Fibroblast of skin of right biceps (primary cell): ENCODE measurements around the gene SELENOW.
"Not testable (repeated sequence)": the region's sequence is repeated elsewhere in the genome, so short reads cannot be mapped to it uniquely, and the experiment has no call there.

Source experiments
- DNase-seq: peaks from one replicate; pipeline ENCODE4 v3.0.0-alpha.2; 2013

Gene SELENOW

DNA sequence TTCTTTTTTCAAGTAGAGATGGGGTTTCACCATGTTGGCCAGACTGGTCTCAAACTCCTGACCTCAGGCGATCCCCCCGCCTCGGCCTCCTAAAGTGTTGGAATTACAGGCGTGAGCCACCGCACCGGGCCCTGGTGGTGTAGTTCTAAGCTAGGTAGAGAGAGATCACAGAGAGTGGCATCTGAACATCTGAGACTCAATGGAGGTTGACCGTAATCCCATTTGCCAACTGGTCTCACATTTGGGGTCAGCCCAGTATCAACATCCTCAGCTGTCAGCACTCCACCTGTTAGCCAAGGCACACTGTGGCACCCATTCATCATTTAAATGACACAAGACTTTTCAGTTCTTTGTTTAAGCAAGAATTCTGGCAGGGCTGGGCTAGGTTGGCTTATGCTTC, 8.1 kb downstream of the SELENOW start:
- no peak for DNase-seq

DNA sequence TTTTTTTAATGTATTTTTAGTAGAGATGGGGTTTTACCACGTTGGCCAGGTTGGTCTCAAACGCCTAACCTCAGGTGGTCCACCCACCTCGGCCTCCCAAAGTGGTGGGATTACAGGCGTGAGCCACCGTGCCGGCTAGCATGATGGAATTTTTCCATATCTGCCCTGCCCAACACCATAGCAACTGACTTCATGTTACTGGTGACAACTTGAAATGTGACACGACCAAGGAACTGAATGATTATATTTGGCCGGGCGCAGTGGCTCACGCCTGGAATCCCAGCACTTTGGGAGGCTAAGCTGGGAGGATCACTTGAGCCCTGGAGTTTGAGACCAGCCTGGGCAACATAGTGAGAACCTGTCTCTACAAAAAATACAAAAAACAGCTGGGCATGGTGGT, 8.8 kb downstream of the SELENOW start:
- not testable (repeated sequence) for DNase-seq

DNA sequence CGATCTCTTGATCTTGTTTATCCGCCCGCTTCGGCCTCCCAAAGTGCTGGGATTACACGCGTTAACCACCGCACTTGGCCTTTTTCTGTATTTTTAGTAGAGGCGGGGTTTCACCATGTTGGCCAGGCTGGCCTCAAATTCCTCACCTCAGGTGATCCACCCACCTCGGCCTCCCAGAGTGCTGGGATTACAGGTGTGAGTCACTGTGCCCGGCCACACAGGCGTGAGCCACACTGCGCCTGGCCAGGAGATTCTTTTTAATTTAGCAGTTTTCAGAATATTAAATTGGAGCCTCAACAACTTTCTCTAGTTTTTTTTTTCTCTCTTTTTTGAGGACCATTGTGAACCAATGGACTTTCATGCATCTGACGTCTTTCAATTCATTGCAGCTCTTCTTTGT, 11.3 kb downstream of the SELENOW start:
- not testable (repeated sequence) for DNase-seq

DNA sequence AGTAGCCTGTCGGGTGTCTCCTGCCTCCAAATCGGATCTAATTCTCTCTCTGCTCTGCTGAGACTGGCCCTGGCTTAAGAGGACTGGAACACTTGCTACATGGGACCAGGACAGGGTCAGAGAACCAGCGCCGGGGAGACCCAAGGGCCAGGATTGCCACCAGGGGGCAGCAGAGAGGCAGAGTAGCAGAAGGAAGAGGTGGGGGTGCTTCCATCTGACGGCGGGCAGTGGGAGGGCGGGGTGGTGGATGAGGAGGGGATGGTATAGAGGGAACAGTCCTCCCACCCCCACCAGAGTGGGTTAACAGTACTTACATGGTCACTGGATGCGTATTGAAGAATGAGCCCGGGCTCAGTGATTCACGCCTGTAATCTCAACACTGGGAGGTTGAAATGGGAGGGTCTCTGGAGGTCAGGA, 11.9 kb downstream of the SELENOW start:
- DNase-seq = peak; percentile 62

DNA sequence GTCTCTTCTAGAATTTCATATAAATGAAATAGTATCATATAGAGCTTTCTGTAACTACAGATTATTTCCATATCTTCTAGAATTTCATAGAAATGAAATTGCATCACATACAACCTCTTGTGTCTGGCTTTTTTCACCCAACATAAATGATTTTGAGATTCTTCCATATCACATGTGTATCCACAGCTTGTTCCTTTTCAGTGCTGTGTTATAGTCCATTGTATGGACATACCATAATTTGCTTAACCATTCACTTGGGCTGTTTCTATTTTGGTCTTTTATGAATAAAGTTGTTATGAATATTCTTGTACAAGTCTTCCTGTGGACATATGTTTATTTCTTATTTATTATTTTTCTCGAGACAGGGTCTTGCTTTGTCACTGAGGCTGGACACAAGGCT, 14.1 kb downstream of the SELENOW start:
- no peak for DNase-seq

DNA sequence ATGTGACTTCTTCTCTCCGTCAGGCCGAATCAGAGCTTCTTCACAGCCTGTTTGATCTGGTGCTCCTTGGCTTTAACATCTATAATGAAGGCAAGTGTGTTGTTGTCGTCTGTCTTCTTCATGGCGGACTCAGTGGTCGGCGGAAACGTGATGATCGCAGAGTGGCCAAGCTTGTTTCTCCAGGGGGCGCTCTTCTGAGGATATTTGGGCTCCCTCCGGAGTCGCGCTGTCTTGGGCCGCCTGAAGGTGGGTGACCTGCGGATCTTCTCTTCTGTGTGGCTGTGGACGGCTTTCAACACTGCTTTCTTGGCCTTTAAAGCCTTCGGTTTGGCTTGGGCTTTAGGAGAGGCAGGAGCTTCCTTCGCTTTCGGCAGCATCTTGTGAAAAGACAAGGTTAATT, 16.0 kb downstream of the SELENOW start:
- no peak for DNase-seq

DNA sequence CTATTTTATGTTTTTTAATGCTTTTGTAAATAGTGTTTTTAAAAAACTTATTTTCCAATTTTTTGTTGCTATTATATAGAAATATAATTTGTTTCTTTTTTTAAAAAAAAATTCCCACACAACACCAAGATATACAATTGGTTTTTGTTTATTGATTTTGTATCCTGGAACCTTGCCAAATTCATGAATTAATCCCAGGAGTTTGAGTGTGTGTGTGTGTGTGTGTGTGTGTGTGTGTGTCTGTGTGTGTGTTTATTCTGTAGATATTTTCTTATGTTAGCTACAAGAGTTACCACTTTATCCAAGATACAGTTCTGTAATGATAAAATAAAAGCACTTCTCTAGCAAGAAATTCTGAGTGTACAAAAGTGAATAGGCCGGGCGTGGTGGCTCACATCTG, 18.3 kb downstream of the SELENOW start:
- no peak for DNase-seq

DNA sequence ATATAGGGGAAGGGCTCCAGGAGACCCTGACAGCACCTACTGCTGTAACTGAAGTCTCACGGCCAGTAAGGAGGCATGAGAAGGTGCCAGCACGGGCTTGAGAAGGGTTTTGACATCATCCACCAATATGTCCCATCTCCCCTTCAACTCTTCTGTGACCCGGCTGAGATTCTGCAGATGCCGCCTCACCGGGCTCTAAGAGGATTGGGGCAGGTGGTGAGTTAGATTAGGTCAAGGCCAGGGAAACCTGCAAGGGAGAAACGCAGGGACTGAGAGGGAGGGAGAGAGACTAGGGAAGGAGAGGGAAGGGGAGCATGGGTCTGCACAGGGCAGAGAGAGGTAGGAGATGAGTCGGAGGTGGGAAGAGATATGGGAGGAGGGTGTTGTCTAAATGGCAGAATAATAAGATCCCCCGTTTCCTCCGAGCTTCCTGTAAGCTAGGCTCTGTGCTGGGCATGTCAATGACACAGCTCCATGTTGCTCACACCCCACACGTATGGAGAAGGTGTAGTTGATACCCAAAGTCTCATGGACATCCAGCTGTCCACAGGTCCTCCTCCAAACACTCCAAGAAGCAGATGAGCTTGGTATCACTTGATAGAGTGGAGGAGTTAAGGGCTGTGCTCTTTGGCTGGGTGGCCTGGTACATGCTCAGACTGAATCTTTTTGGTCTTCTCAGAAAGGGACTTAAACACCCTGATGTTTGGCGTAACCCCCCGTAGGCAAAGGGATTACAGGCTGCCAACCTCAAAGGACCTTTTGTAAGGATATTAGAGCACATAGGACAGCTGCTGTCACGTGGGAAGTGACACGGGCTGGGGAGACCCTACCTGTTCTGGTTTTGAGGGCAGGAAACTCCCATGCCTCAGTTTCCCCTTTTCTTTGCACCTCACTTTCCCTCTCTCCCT, 19.7 kb downstream of the SELENOW start:
- no peak for DNase-seq

DNA sequence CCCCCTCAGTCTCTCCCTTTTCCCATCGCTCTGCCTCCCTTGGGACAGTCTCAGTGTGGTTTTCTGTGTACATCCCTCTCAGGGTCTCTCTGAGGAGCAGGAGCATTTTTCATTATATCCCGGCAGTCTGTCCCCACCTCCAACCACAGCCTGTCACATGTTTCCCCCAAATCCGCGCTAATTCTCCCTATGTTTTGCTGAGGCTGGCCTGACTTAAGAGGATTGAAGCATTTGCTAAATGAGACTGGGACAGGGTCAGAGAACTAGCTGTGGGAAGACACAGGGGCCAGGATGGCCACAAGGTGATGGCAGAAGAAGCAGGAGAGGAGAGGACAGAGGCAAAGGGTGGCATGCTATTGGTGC, 20.4 kb downstream of the SELENOW start:
- no peak for DNase-seq

DNA sequence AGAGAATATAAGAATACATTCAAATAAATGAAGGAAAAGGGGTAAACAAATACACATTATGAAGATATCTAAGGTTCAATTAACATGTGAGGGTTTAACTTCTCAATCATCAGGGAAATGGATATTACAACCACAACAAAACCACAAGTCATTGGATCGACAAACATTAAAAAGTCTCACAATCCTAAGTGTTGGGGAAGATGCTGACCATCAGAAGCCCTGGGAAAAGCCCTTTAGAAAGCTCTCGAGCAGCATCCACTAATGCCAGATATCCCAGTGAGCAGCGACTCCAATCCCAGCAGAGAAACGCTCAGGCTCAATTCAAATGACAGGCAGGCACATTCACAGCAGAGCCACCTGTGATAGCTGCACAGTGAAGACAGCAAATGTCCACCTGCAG, 22.8 kb downstream of the SELENOW start:
- DNase-seq = no peak

DNA sequence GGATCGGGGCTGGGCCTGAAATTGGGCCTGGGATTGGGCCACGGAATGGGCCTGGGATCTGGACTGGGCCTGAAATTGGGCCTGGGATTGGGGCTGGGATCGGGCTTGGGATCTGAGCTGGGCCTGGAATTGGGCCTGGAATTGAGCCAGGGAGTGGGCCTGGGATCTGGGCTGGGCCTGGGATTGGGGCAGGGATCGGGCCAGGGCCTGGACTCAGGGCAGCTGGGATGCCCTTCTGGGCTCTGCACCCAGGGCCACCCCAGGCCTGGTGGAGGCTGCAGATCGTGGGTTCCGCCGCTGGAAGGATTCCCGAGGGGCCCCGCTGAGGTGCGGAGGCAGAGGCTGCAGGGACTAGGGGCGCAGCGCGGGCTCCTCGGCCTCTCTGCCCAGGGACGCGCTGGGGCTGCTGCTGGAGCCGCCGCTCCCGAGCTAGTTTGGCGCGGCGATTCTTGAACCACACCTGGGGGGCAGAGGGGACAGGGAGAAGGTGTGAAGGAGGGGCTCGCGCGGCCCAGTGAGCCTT, 24.1 kb downstream of the SELENOW start:
- no peak for DNase-seq

DNA sequence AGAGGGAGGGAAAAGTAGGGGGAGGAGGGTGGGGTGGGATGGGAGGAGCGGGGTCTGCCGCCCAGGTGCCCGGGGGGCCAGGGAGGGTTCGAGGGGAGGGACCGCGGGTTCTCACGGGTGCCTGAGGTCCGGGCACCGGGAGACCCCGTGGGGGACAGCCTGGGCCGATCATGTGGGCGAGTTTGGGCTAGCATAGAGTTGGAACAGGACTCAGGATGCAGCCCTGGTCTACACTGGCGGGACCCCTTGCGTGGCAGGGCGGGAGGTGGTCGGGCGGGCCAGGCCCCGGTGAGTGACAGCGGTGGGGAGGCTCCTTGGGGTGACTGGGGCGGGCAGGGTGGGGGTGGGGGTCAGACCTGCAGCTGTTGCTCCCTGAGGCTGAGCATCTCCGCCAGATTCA, 24.6 kb downstream of the SELENOW start:
- DNase-seq = not testable (repeated sequence)

DNA sequence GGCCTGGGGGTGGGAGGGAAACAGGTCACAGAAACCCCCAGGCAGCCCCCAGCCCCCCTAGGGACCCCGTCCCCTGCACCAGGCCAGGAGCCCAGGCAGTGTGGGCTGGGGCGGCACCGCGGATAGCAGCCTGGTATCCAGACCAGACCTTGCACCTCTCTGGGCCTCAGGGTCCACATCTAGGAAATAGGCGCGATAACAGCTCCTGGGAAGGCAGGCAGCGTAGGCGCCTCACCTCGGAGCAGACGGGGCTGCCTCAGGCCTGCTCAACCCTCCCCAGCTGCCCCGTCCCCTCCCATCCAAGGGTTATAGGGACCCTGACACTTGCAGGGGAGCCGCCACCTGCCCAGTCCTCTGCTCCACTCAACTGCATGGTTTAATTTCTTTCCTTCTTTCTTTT, 25.2 kb downstream of the SELENOW start:
- DNase-seq = not testable (repeated sequence)

DNA sequence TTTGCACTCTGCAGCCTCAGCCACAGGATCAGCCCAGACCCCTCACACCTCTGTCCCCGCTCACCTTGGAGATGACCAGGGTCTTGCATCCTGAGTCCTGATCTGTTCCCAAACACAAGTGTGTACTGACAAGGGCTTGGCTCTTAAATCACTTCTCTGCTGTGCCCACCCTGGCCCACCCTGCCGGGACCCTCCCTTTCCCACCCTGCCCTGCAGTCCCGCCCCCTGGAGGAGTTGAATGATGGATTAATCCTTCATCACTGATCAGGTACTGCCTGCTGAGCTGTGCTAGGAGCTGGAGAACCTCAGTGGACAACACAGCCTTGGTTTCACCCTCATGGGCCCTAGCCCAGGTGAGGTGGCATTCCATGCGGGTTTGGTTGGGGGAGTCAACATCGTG, 25.9 kb downstream of the SELENOW start, which contains the start of gene TPRX1:
Gene TPRX1, minus strand, starts transcription at position 101 of the 400 bp plus-strand sequence. Its CDS starts 12 bp downstream, at position 89.
- DNase-seq = not testable (repeated sequence)

DNA sequence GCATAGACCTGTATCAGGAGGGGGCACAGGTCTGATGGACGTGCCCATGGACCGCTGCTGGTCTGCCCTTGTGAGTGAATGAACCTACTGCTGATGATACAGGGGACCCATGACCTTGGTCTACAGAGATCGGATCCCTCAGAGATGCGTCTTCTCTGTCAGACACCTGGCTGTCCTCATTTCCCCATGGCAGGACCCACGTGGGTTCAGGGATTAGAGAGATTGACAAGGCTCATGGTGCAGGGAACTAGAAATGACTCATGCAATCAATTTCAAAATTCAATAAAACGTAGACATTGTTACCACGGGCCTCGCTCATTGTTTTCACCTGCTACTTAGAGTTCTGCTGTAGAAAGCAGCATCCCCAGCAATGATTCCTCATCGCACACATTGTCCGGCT, 26.8 kb downstream of the SELENOW start:
- DNase-seq = no peak

DNA sequence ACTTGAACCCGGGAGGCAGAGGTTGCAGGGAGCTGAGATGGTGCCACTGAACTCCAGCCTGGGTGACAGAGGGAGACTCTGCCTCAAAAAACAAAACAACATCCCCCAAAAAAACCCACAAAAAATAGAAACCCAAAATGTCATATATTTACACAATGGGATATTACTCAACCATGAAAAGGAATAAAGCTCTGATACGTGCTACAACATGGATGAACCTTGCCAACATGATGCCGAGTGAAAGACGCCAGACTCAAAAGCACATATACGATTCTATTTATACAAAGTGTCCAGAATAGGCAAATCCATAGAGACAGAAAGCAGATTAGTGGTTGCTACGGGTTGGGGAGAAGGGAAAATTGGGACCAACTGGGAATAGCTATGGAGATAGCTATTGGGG, 27.9 kb downstream of the SELENOW start:
- no peak for DNase-seq

DNA sequence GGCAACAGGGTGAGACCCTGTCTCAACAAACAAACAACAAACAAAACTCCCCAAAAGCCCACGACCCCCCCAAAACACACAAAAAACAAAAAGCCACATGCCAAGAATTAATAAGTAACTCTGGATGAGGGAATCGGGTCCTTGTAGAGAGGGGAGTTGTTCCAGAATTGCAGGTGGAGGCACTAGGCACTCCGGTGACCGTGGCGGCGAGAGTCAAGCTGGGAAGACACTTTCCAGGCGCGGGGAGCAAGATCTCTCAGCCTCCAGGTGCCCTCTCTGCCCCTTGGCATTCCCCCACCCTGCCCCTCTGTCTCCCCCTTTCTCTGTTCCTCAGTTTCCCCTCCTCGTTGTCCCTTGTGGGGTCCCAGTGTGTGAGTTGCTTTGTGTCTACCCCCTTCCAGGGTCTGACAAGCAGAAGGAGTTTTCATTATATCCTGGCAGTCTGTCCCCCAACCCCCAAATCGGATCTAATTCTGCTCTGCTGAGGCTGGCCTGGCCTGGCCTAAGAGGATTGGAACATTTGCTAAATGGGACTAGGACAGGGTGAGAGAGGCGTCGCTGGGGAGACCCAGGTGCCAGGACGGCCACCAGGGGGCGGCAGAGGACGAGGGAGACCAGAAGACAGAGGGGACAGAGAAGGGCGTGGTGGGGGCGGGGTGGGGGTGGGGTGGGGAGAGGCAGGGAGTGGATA, 34.9 kb downstream of the SELENOW start:
- DNase-seq = peak; percentile 44

DNA sequence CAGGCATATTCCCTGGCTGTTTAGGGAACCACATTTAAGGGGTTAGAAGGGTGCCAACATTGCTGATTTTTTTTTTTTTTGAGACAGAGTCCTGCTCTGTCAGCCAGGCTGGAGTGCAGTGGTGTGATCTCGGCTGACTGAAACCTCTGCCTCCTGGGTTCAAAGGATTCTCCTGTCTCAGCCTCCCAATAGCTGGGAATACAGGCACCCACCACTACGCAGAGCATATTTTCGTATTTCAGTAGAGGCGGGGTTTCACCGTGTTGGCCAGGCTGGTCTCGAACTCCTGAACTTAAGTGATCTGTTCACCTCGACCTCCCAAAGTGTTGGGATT, 35.5 kb downstream of the SELENOW start:
- no peak for DNase-seq

DNA sequence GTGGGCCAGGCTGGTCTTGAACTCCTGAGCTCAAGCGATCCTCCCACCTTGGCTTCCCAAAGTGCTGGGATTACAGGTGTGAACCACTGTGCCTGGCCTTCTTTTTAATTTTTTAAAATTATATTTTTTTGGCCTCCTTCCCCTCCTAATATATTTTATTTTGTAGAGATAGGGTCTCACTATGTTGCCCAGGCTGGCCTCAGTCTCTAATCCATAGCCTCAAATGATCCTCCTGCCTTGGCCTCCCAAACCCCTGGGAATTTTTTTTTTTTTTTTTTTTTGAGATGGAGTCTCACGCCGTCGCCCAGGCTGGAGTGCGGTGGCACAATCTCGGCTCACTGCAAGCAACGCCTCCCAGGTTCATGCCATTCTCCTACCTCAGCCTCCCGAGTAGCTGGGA, 37.8 kb downstream of the SELENOW start:
- not testable (repeated sequence) for DNase-seq

DNA sequence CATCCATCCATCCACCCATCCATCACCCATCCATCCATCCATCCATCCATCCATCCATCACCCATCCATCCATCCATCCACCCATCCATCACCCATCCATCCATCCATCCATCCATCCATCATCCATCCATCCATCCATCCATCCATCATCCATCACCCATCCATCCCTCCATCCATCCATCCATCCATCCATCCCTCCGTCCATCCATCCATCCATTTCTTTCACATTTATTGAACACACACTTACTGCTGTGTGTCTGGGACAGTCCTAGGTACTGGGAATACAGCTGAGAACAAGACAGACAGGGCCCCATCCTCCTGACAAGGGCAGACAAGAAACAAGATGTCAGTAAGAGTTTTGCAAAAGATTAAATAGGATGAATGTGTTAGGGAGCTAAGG, 39.7 kb downstream of the SELENOW start:
- DNase-seq = not testable (repeated sequence)

DNA sequence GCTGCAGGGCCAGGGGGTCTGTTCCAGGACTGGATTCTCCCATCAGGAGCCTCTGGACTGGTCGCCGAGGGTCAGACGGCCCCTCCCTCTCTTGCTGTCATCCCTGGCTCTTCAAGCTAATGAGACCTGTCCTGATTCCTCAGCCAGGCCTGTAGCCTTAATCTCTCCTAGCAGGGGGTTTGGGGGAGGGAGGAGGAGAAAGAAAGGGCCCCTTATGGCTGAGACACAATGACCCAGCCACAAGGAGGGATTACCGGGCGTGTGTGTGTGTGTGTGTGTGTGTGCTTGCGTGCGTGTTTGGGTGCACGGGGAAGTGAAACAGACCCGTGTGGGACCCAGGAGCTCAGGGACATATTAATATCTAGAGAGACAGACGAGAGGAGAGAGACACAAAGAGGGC, 41.4 kb downstream of the SELENOW start:
- DNase-seq = no peak

DNA sequence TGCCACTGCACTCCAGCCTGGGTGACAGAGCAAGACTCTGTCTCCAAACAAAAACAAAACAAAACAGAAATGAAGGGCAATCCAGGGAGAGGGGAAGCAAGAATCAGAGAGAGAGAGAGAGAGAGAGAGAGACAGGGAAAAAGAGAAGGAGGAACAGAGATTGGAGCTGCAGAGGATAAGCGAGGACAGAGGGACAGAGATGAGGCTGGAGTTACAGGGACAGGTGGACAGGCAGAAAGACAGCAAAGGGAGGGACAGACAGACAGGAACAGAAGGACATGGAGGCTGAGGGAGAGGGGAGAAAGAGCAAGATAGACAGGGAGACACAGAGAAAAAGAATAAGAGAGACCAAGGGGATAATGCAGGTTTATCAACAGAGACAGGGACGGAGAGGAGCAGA, 41.9 kb downstream of the SELENOW start:
- no peak for DNase-seq

DNA sequence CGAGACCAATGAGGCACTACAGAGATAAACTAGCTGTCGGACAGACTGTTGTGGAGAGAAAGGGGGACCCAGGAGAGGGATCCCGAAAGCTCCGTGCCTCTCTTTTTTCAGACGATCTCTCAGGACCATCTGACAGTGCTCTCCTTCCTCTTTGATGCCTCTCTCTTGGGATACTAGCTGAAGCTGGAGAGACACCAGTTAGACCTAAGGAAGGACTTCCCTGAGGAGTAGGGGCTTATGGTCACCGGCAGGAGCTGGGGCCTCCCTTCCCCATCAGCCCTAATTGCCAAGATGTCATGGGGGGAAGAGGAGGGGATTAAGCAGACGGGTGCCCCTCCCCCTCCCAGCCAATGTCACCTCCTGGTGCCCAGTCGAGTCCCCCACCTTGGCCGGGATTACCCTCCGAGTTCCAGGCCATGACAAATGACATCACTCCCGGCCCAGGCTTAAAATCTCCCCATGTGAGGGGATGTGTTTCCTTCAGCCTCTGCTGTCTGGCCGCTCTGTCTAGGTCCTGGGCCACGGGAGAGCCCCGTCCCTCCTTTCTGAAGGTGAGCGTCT, 43.0 kb downstream of the SELENOW start, which contains the start of gene CRX:
Gene CRX, plus strand, starts transcription at position 478 of the 561 bp plus-strand sequence. CDS start 12,507 bp downstream, outside the sequence.
- no peak for DNase-seq

DNA sequence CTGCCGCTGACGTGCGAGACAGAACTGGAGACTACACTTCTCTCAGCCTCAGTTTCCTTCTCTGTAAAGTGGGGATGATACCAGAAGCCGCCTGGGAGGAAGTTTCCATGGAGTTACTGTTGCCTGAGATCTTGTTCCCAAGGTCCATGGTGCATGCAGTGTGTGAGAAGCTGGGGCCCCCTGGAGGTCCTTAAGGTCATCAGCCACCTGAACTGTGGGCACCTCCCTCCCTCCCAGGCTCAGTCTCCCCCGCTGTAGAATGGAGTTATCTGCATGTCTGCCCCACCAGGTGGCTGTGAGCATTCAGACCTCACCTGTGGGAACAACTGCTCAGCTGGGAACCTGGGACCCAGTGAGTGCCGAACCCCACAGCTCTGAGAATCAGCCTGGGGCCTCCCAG, 45.9 kb downstream of the SELENOW start:
- no peak for DNase-seq
